ENCODE data around the gene SLC6A9. TPM values are rescaled to one million over a fixed set of nuclear protein-coding genes. Genes with fewer than 3 reads are reported as not detected.

Gene SLC6A9
- total and polyA plus RNA-seq, 2 donors from 2014 or later = 2.0 to 12.6 TPM

GRCh38 chr1:44021156-44021555 is 10.1 kb downstream of the SLC6A9 start:
- FAIRE-seq (no peak), DNase-seq (no peak)
- no peak overlapping the region for H3K27ac ChIP-seq (ENCODE audit: low read depth in 2 of 2, low read length in 2 of 2)
- H3K27me3 ChIP-seq (ENCODE audit: control insufficient read depth, insufficient read depth, low read length) = no peaks in the 10 kb centered on the region
- no peak overlapping the region for H3K4me3 ChIP-seq (ENCODE audit: low read length in 3 of 3)
- TF ChIP-seq, protein P1, sequence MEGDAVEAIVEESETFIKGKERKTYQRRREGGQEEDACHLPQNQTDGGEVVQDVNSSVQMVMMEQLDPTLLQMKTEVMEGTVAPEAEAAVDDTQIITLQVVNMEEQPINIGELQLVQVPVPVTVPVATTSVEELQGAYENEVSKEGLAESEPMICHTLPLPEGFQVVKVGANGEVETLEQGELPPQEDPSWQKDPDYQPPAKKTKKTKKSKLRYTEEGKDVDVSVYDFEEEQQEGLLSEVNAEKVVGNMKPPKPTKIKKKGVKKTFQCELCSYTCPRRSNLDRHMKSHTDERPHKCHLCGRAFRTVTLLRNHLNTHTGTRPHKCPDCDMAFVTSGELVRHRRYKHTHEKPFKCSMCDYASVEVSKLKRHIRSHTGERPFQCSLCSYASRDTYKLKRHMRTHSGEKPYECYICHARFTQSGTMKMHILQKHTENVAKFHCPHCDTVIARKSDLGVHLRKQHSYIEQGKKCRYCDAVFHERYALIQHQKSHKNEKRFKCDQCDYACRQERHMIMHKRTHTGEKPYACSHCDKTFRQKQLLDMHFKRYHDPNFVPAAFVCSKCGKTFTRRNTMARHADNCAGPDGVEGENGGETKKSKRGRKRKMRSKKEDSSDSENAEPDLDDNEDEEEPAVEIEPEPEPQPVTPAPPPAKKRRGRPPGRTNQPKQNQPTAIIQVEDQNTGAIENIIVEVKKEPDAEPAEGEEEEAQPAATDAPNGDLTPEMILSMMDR (IDR thresholded peaks at IDR 0.05; ENCODE audit: borderline replicate concordance, extremely low read depth, insufficient read depth) = no peak
- intact Hi-C loops (cut with DNase I) = no loop called here
- no peaks in the 10 kb centered on the region for H3K9me3 ChIP-seq (ENCODE audit: control insufficient read depth in 2 of 3, insufficient read depth in 1 of 3, low read length in 3 of 3)
- H3K36me3 ChIP-seq (ENCODE audit: control insufficient read depth in 2 of 3, insufficient read depth in 3 of 3, low read length in 3 of 3) = no peaks in the 10 kb centered on the region
- no peaks in the 10 kb centered on the region for H3K4me1 ChIP-seq (ENCODE audit: control insufficient read depth in 2 of 3, insufficient read depth in 2 of 3, low read depth in 1 of 3, low read length in 3 of 3)
- H3K9ac ChIP-seq (ENCODE audit: low read length in 3 of 3) = no peak overlapping the region

GRCh38 chr1:44020464-44020863 is 10.8 kb downstream of the SLC6A9 start:
- intact Hi-C loops (cut with DNase I) = no loop called here
- H3K4me1 ChIP-seq (ENCODE audit: control insufficient read depth in 2 of 3, insufficient read depth in 2 of 3, low read depth in 1 of 3, low read length in 3 of 3) = no peaks in the 10 kb centered on the region
- H3K4me3 ChIP-seq (ENCODE audit: low read length in 3 of 3) = no peak overlapping the region
- DNase-seq = no peak
- TF ChIP-seq, protein P1 (IDR thresholded peaks at IDR 0.05; ENCODE audit: borderline replicate concordance, extremely low read depth, insufficient read depth) = no peak
- H3K36me3 ChIP-seq (ENCODE audit: control insufficient read depth in 2 of 3, insufficient read depth in 3 of 3, low read length in 3 of 3) = no peaks in the 10 kb centered on the region
- no peak overlapping the region for H3K9ac ChIP-seq (ENCODE audit: low read length in 3 of 3)
- H3K27ac ChIP-seq (ENCODE audit: low read depth in 2 of 2, low read length in 2 of 2) = no peak overlapping the region
- H3K27me3 ChIP-seq (ENCODE audit: control insufficient read depth, insufficient read depth, low read length) = no peaks in the 10 kb centered on the region
- no peaks in the 10 kb centered on the region for H3K9me3 ChIP-seq (ENCODE audit: control insufficient read depth in 2 of 3, insufficient read depth in 1 of 3, low read length in 3 of 3)
- no peak for FAIRE-seq

DNA sequence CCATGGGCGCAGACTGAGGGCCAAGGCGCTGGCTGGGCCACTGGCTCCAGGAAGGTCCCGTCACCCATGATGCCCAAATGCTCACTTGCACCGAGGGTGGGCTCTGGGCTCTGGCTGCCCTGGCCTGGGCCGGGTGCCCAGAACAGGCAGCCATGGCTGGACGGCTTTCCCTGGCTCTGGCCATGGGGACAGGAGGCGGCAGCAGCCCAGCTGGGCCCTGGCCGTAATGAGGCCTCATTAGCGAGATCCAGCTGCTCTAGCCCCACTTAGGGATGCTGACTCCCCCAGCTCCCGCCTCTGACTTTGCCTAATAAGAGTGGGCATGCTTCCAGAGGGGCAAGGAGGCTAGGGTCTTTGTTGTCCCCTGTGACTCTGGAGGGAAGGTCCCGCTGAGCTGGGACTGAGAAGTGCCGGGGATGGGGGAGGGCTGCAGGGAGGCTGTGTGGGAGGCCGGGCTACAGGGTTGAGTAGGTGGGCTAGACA is 11.8 kb downstream of the SLC6A9 start:
- no peak overlapping the region for H3K4me3 ChIP-seq (ENCODE audit: low read length in 3 of 3)
- H3K4me1 ChIP-seq (ENCODE audit: control insufficient read depth in 2 of 3, insufficient read depth in 2 of 3, low read depth in 1 of 3, low read length in 3 of 3) = no peaks in the 10 kb centered on the region
- H3K36me3 ChIP-seq (ENCODE audit: control insufficient read depth in 2 of 3, insufficient read depth in 3 of 3, low read length in 3 of 3) = no peaks in the 10 kb centered on the region
- TF ChIP-seq, protein P1 (IDR thresholded peaks at IDR 0.05; ENCODE audit: borderline replicate concordance, extremely low read depth, insufficient read depth) = no peak
- H3K9ac ChIP-seq (ENCODE audit: low read length in 3 of 3) = no peak overlapping the region
- no peak overlapping the region for H3K27ac ChIP-seq (ENCODE audit: low read depth in 2 of 2, low read length in 2 of 2)
- no peaks in the 10 kb centered on the region for H3K9me3 ChIP-seq (ENCODE audit: control insufficient read depth in 2 of 3, insufficient read depth in 1 of 3, low read length in 3 of 3)
- DNase-seq (peak in 1 of 5 donors; percentile 36), FAIRE-seq (no peak)
- intact Hi-C loops (cut with DNase I) = no loop called here
- H3K27me3 ChIP-seq (ENCODE audit: control insufficient read depth, insufficient read depth, low read length) = no peaks in the 10 kb centered on the region

- Histone ChIP-seq H3K9ac (ENCODE audit: low read length in 3 of 3) (no peak overlapping the region), H3K4me3 (ENCODE audit: low read length in 3 of 3) (no peak overlapping the region), H3K27ac (ENCODE audit: low read depth in 2 of 2, low read length in 2 of 2) (no peak overlapping the region), H3K36me3 (ENCODE audit: control insufficient read depth in 2 of 3, insufficient read depth in 3 of 3, low read length in 3 of 3) (no peaks in the 10 kb centered on the region), H3K4me1 (ENCODE audit: control insufficient read depth in 2 of 3, insufficient read depth in 2 of 3, low read depth in 1 of 3, low read length in 3 of 3) (no peaks in the 10 kb centered on the region), H3K9me3 (ENCODE audit: control insufficient read depth in 2 of 3, insufficient read depth in 1 of 3, low read length in 3 of 3) (no peaks in the 10 kb centered on the region), H3K27me3 (ENCODE audit: control insufficient read depth, insufficient read depth, low read length) (no peaks in the 10 kb centered on the region)
- no peak for FAIRE-seq
- intact Hi-C loops (cut with DNase I) = no loop called here
- TF ChIP-seq, protein P1 (IDR thresholded peaks at IDR 0.05; ENCODE audit: borderline replicate concordance, extremely low read depth, insufficient read depth) = no peak
- DNase-seq = no peak
Measured at GRCh38 chr1:44016890-44017400, 14.3 kb downstream of the SLC6A9 start.

All from kidney (tissue), 14 donors.